Esophagus squamous epithelium (tissue), 5 donors: ENCODE data around the gene GALK1. TPM values are rescaled to one million over a fixed set of nuclear protein-coding genes. Genes with fewer than 3 reads are reported as not detected.

Experiments used
- DNase-seq: peaks from one replicate; lab custom pipeline; 2025; lab: John Stamatoyannopoulos, UW
- H3K27ac ChIP-seq, 4 donors: fragments of 200-600 bp; sonication (generic); one replicate each; pipeline ENCODE4 v1.5.1; 2016 to 2019; ENCODE audit warnings: mild to moderate bottlenecking in 1 of 4
- H3K27me3 ChIP-seq, 4 donors: fragments of 200-600 bp; sonication (generic); 1 replicate in 3 of 4; 2 replicates in 1 of 4; pipeline versions ENCODE4 v1.5.1 to v1.6.0; 2017 to 2021; ENCODE audit warnings: antibody characterized with exemption in 1 of 4
- H3K36me3 ChIP-seq, 3 donors: fragments of 200-600 bp; sonication (generic); one replicate each; pipeline ENCODE4 v1.5.1; 2016 to 2019
- H3K4me1 ChIP-seq, 3 donors: fragments of 200-600 bp; sonication (generic); one replicate each; pipeline ENCODE4 v1.5.1; 2017 to 2019
- H3K4me3 ChIP-seq, 4 donors: fragments of 200-600 bp; sonication (generic); 1 replicate in 3 of 4; 2 replicates in 1 of 4; pipeline ENCODE4 v1.5.1; 2016 to 2019; ENCODE audit warnings: mild to moderate bottlenecking in 2 of 4, moderate library complexity in 1 of 4
- H3K9me3 ChIP-seq, 3 donors: fragments of 200-600 bp; sonication (generic); one replicate each; pipeline ENCODE4 v1.5.1; 2016 to 2019
- CTCF ChIP-seq, 6 experiments: fragments of 450-650 bp in 4 of 6; fragments of 200-600 bp in 2 of 6; sonication (generic) in 2 of 6; IDR thresholded peaks; one replicate each; pipeline ENCODE4 v1.5.1; 2016 to 2019; ENCODE audit warnings: antibody characterized with exemption in 6 of 6, mild to moderate bottlenecking in 4 of 6, moderate library complexity in 4 of 6
- POLR2A ChIP-seq, 4 donors: fragments of 450-650 bp; IDR thresholded peaks; one replicate each; pipeline ENCODE4 v1.6.1; 2017; ENCODE audit warnings: antibody characterized with exemption in 4 of 4, mild to moderate bottlenecking in 4 of 4, moderate library complexity in 3 of 4
- WGBS, 2 donors: methylation state at CpG; one replicate each; pipeline ENCODE4 v1.1.5; 2018; 5-methylcytosine and 5-hydroxymethylcytosine counted together
- intact Hi-C: fragments of 100-400 bp; cut with DNase I; formaldehyde crosslinking; loops from one replicate; pipeline ENCODE4 v1.15.0; 2022
- total RNA-seq, 4 donors: library from RNA; depleted of rRNA; stranded (reverse); fragments of >200 nt; gene quantifications; one replicate each; pipeline ENCODE4 v1.1.0, GENCODE V29; 2016
- donor health status: DM: yes; HTN: yes; CAD: no.

The GALK1 gene
- total RNA-seq, 4 donors from 2014 or later, result 16.4 to 30.9 (median 20.2) TPM

GRCh38 chr17:75755990-75756389 is 9.0 kb downstream of the GALK1 start:
- no peak for DNase-seq
- peaks cover 12 to 96% (median 39%) of the 10 kb centered on the region in 3 donors for H3K36me3 ChIP-seq
- H3K4me3 ChIP-seq, result no peak overlapping the region
- intact Hi-C loops, result loop anchor here (10.0 kb wide), 1 partner anchor 251 kb away; no protein-coding TSS in a partner anchor
- H3K9me3 ChIP-seq, result no peaks in the 10 kb centered on the region
- no peaks in the 10 kb centered on the region for H3K27me3 ChIP-seq
- peaks cover 12 to 49% (median 23%) of the 10 kb centered on the region in 3 donors for H3K4me1 ChIP-seq
- TF ChIP-seq POLR2A (IDR thresholded peaks at IDR 0.05), result no peak
- no peak for TF ChIP-seq CTCF (IDR thresholded peaks at IDR 0.05)
- no CpG with 5 or more reads among the region's 2 CpGs for WGBS, 2 donors
- no peak overlapping the region for H3K27ac ChIP-seq

GRCh38 chr17:75755205-75755901 is 9.6 kb downstream of the GALK1 start:
- Histone ChIP-seq H3K27ac (no peak overlapping the region), H3K4me3 (no peak overlapping the region)
- intact Hi-C loops, result loop anchor here (10.0 kb wide), 1 partner anchor 251 kb away; no protein-coding TSS in a partner anchor

GRCh38 chr17:75754378-75755204 is 10.4 kb downstream of the GALK1 start:
- peaks cover 12 to 100% (median 45%) of the 10 kb centered on the region in 3 donors for H3K36me3 ChIP-seq
- H3K9me3 ChIP-seq, result no peaks in the 10 kb centered on the region
- H3K4me3 ChIP-seq, result peak overlapping the region in 2 of 4 donors; percentile 43 to 66
- no peak for DNase-seq
- peaks cover 12 to 50% (median 16%) of the 10 kb centered on the region in 3 donors for H3K4me1 ChIP-seq
- TF ChIP-seq POLR2A (IDR thresholded peaks at IDR 0.05), result no peak
- no peak for TF ChIP-seq CTCF (IDR thresholded peaks at IDR 0.05)
- H3K27me3 ChIP-seq, result no peaks in the 10 kb centered on the region
- WGBS, 2 donors, result 67 to 74% methylated on average over 17 to 19 of the region's 27 CpGs
- peak overlapping the region in 1 of 4 donors; percentile 70 for H3K27ac ChIP-seq
- intact Hi-C loops, result loop anchor here (5.0 to 10.0 kb wide), 3 partner anchors 82 to 250 kb away; partner anchors contain the start of gene SMIM5

More at GRCh38 chr17:75755205-75755901, 9.6 kb downstream of the GALK1 start:
- Histone ChIP-seq H3K4me1 (peaks cover 12 to 49% (median 23%) of the 10 kb centered on the region in 3 donors), H3K36me3 (peaks cover 12 to 98% (median 45%) of the 10 kb centered on the region in 3 donors), H3K27me3 (no peaks in the 10 kb centered on the region), H3K9me3 (no peaks in the 10 kb centered on the region)
- DNase-seq, result no peak
- TF ChIP-seq POLR2A (IDR thresholded peaks at IDR 0.05) (no peak), CTCF (IDR thresholded peaks at IDR 0.05) (no peak)
- 100% methylated on average over 1 of the region's 20 CpGs; no CpG with 5 or more reads in 1 of the 2 donors for WGBS, 2 donors

GRCh38 chr17:75753514-75754377 is 11.2 kb downstream of the GALK1 start:
- H3K4me3 ChIP-seq, result peak overlapping the region; percentile 4 to 66 (median 40)
- intact Hi-C loops, result loop anchor here (5.0 to 10.0 kb wide), 3 partner anchors 81 to 249 kb away; partner anchors contain the start of gene SMIM5
- 60% methylated on average over 1 of the region's 76 CpGs; no CpG with 5 or more reads in 1 of the 2 donors for WGBS, 2 donors
- peak overlapping the region in 2 of 4 donors; percentile 41 to 70 for H3K27ac ChIP-seq
- no peaks in the 10 kb centered on the region for H3K27me3 ChIP-seq
- peaks cover 12 to 100% (median 46%) of the 10 kb centered on the region in 3 donors for H3K36me3 ChIP-seq
- DNase-seq, result no peak
- H3K9me3 ChIP-seq, result no peaks in the 10 kb centered on the region
- TF ChIP-seq POLR2A (IDR thresholded peaks at IDR 0.05) (no peak), CTCF (IDR thresholded peaks at IDR 0.05) (peak; percentile 11 to 50 (median 26))
- H3K4me1 ChIP-seq, result peaks cover 12 to 47% (median 12%) of the 10 kb centered on the region in 3 donors
